ENCODE data around the gene DDX39B.
"Not testable (repeated sequence)": the region's sequence is repeated elsewhere in the genome, so short reads cannot be mapped to it uniquely, and the experiment has no call there.

Gene DDX39B

DNA sequence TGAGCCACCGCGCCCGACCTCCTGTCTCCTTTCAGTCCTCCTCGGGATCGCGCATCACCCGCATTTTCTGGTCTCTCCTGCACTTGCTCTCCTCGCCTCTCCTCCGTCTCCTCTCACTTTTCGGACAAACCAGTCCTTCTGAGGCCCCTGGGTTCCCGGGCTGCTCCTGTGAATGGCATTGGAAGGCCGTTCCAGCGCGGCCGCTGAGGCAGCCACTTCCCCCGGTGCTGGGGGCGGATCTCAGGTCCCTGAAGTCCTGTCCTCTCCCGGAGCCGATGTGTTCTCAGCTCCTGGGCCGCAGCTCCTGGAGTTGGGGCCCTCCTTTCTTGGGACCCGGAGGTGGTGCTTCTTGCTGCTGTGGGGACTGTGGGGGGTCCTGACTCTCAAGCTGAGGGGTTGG is 43.1 kb downstream of the DDX39B start:
- peaks cover 98% of the 10 kb centered on the region for H3K79me2 ChIP-seq (ENCODE audit: control insufficient read depth, low read length)
- no peak overlapping the region for H3K27ac ChIP-seq (ENCODE audit: low read depth, low read length)
- H3K9me3 ChIP-seq (ENCODE audit: control insufficient read depth, insufficient read depth, low read length) = no peaks in the 10 kb centered on the region
- no peaks in the 10 kb centered on the region for H3K27me3 ChIP-seq (ENCODE audit: control insufficient read depth, low read length)
- peaks cover 20% of the 10 kb centered on the region for H3K4me1 ChIP-seq (ENCODE audit: control insufficient read depth, low read length)
- peaks cover 12% of the 10 kb centered on the region; the same call in 1 of the 2 replicates for H4K20me1 ChIP-seq (ENCODE audit: control insufficient read depth, insufficient read depth, low read depth, low read length)
- peak overlapping the region; percentile 21 for H3K4me2 ChIP-seq (ENCODE audit: low read length)
- H3K36me3 ChIP-seq (ENCODE audit: control insufficient read depth, low read length) = peaks cover 25% of the 10 kb centered on the region
- TF ChIP-seq, protein P1, sequence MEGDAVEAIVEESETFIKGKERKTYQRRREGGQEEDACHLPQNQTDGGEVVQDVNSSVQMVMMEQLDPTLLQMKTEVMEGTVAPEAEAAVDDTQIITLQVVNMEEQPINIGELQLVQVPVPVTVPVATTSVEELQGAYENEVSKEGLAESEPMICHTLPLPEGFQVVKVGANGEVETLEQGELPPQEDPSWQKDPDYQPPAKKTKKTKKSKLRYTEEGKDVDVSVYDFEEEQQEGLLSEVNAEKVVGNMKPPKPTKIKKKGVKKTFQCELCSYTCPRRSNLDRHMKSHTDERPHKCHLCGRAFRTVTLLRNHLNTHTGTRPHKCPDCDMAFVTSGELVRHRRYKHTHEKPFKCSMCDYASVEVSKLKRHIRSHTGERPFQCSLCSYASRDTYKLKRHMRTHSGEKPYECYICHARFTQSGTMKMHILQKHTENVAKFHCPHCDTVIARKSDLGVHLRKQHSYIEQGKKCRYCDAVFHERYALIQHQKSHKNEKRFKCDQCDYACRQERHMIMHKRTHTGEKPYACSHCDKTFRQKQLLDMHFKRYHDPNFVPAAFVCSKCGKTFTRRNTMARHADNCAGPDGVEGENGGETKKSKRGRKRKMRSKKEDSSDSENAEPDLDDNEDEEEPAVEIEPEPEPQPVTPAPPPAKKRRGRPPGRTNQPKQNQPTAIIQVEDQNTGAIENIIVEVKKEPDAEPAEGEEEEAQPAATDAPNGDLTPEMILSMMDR (IDR thresholded peaks at IDR 0.05; ENCODE audit: low read depth, low read length, poor library complexity, severe bottlenecking) = no peak
- no peak for TF ChIP-seq EZH2phosphoT487 (IDR thresholded peaks at IDR 0.05; ENCODE audit: borderline replicate concordance, low read length)
- H3K9me2 ChIP-seq (replicated peaks; ENCODE audit: control insufficient read depth, low read length) = no peaks in the 10 kb centered on the region
- H3F3A ChIP-seq (ENCODE audit: control insufficient read depth, insufficient read depth) = peaks cover 10% of the 10 kb centered on the region
- H3K4me3 ChIP-seq (ENCODE audit: low read length) = no peak overlapping the region; the same call in 1 of the 2 replicates

- H3K4me2 ChIP-seq (ENCODE audit: low read length) = peak within 1 kb of the TSS; percentile 83
- H4K20me1 ChIP-seq (ENCODE audit: control insufficient read depth, insufficient read depth, low read depth, low read length) = peaks cover 7% of the 10 kb centered on the region; the same call in 1 of the 2 replicates
- H3K36me3 ChIP-seq (ENCODE audit: control insufficient read depth, low read length) = peaks cover 25% of the 10 kb centered on the region
- H3K9me3 ChIP-seq (ENCODE audit: control insufficient read depth, insufficient read depth, low read length) = no peaks in the 10 kb centered on the region
- peaks cover 13% of the 10 kb centered on the region for H3F3A ChIP-seq (ENCODE audit: control insufficient read depth, insufficient read depth)
- H3K27me3 ChIP-seq (ENCODE audit: control insufficient read depth, low read length) = no peaks in the 10 kb centered on the region
- H3K9me2 ChIP-seq (replicated peaks; ENCODE audit: control insufficient read depth, low read length) = no peaks in the 10 kb centered on the region
- peaks cover 98% of the 10 kb centered on the region for H3K79me2 ChIP-seq (ENCODE audit: control insufficient read depth, low read length)
- peak within 1 kb of the TSS; percentile 62 for H3K27ac ChIP-seq (ENCODE audit: low read depth, low read length)
- peak within 1 kb of the TSS; percentile 86 for H3K4me3 ChIP-seq (ENCODE audit: low read length)
- no peak for TF ChIP-seq EZH2phosphoT487 (IDR thresholded peaks at IDR 0.05; ENCODE audit: borderline replicate concordance, low read length)
- H3K4me1 ChIP-seq (ENCODE audit: control insufficient read depth, low read length) = peaks cover 26% of the 10 kb centered on the region
Measured at GRCh38 chr6:31497531-31498476, 44.0 kb downstream of the DDX39B start, which contains the start of gene MICB. TSS of gene MICB (plus strand) at chr6:31498145. CDS start at chr6:31498194, 49 bp downstream.

GRCh38 chr6:31496826-31497225 is 45.0 kb downstream of the DDX39B start:
- TF ChIP-seq, protein P1 (IDR thresholded peaks at IDR 0.05; ENCODE audit: low read depth, low read length, poor library complexity, severe bottlenecking) = peak; percentile 32
- not testable (repeated sequence) for H3K9me2 ChIP-seq (replicated peaks; ENCODE audit: control insufficient read depth, low read length); H3K27me3 ChIP-seq (ENCODE audit: control insufficient read depth, low read length); H4K20me1 ChIP-seq (ENCODE audit: control insufficient read depth, insufficient read depth, low read depth, low read length); H3K9me3 ChIP-seq (ENCODE audit: control insufficient read depth, insufficient read depth, low read length)
- Histone ChIP-seq H3K79me2 (ENCODE audit: control insufficient read depth, low read length) (peaks cover 95% of the 10 kb centered on the region), H3F3A (ENCODE audit: control insufficient read depth, insufficient read depth) (peaks cover 15% of the 10 kb centered on the region), H3K4me1 (ENCODE audit: control insufficient read depth, low read length) (peaks cover 26% of the 10 kb centered on the region), H3K4me3 (ENCODE audit: low read length) (peak overlapping the region; percentile 86), H3K36me3 (ENCODE audit: control insufficient read depth, low read length) (peaks cover 22% of the 10 kb centered on the region), H3K27ac (ENCODE audit: low read depth, low read length) (peak overlapping the region; percentile 62), H3K4me2 (ENCODE audit: low read length) (peak overlapping the region; percentile 83)

DNA sequence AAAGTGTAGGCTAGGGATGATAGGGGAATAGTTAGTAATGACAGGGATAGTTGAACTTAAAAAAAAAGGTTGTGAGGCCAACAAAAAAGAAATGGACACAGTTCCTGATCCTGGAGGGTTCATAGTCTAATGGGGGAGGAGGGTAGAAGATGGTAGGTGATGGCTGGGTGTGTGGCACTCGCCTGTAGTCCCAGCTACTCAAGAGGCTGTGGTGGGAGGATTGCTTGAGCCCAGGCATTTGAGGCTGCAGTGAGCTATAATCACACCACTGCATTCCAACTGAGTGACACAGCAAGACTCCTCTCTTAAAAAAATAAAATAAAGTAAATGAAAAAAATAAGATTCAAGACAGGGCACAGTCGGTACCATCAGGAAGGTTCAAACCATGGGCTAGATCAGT is 46.2 kb downstream of the DDX39B start:
- no peaks in the 10 kb centered on the region for H3K27me3 ChIP-seq (ENCODE audit: control insufficient read depth, low read length)
- H3K4me2 ChIP-seq (ENCODE audit: low read length) = peak overlapping the region; percentile 83
- peak overlapping the region; percentile 74 for H3K27ac ChIP-seq (ENCODE audit: low read depth, low read length)
- peak overlapping the region; percentile 86 for H3K4me3 ChIP-seq (ENCODE audit: low read length)
- peaks cover 36% of the 10 kb centered on the region for H3K4me1 ChIP-seq (ENCODE audit: control insufficient read depth, low read length)
- peaks cover 15% of the 10 kb centered on the region for H3F3A ChIP-seq (ENCODE audit: control insufficient read depth, insufficient read depth)
- peaks cover 93% of the 10 kb centered on the region for H3K79me2 ChIP-seq (ENCODE audit: control insufficient read depth, low read length)
- H3K9me2 ChIP-seq (replicated peaks; ENCODE audit: control insufficient read depth, low read length) = no peaks in the 10 kb centered on the region
- peaks cover 2% of the 10 kb centered on the region; the same call in 1 of the 2 replicates for H4K20me1 ChIP-seq (ENCODE audit: control insufficient read depth, insufficient read depth, low read depth, low read length)
- peaks cover 11% of the 10 kb centered on the region for H3K36me3 ChIP-seq (ENCODE audit: control insufficient read depth, low read length)
- no peaks in the 10 kb centered on the region for H3K9me3 ChIP-seq (ENCODE audit: control insufficient read depth, insufficient read depth, low read length)
- TF ChIP-seq, protein P1 (IDR thresholded peaks at IDR 0.05; ENCODE audit: low read depth, low read length, poor library complexity, severe bottlenecking) = no peak
- no peak for TF ChIP-seq EZH2phosphoT487 (IDR thresholded peaks at IDR 0.05; ENCODE audit: borderline replicate concordance, low read length)

Data from DOHH2 (cell line).